Gastrocnemius medialis (tissue), 4 donors: ENCODE measurements around the gene FAM216B. TPM values are rescaled to one million over a fixed set of nuclear protein-coding genes. Genes with fewer than 3 reads are reported as not detected.

ENCODE experiments used
- ATAC-seq, 2 donors: fragments of 150-250 bp; one replicate each; pipeline ENCODE4 v1.9.1; 2016
- DNase-seq, 2 donors: peaks; one replicate each; pipeline ENCODE4 v3.0.0-alpha.2; 2019
- H3K27ac ChIP-seq, 4 donors: fragments of 200-600 bp; sonication (generic); 1 replicate in 1 of 4; 2 replicates in 3 of 4; pipeline ENCODE4 v1.5.1; 2016 to 2018; ENCODE audit warnings: mild to moderate bottlenecking in 2 of 4, moderate library complexity in 1 of 4
- H3K27me3 ChIP-seq, 3 donors: fragments of 200-600 bp; sonication (generic) in 2 of 3; 1 replicate in 1 of 3; 2 replicates in 2 of 3; pipeline versions ENCODE4 v1.5.1 to v1.6.0; 2016 to 2019; ENCODE audit warnings: mild to moderate bottlenecking in 1 of 3, moderate library complexity in 1 of 3
- H3K36me3 ChIP-seq, 2 donors: fragments of 200-600 bp; sonication (generic) in 1 of 2; one replicate each; pipeline ENCODE4 v1.5.1; 2017 to 2018
- H3K4me1 ChIP-seq, 2 donors: fragments of 200-600 bp; sonication (generic) in 1 of 2; one replicate each; pipeline ENCODE4 v1.5.1; 2016 to 2017; ENCODE audit warnings: mild to moderate bottlenecking in 2 of 2
- H3K4me3 ChIP-seq, 4 donors: fragments of 200-600 bp; sonication (generic) in 3 of 4; 1 replicate in 1 of 4; 2 replicates in 3 of 4; pipeline ENCODE4 v1.5.1; 2016 to 2019; ENCODE audit warnings: mild to moderate bottlenecking in 2 of 4
- H3K9me3 ChIP-seq, 3 donors: fragments of 200-600 bp; sonication (generic) in 2 of 3; 1 replicate in 1 of 3; 2 replicates in 2 of 3; pipeline ENCODE4 v1.5.1; 2016 to 2019
- CTCF ChIP-seq, 5 experiments: fragments of 450-650 bp in 3 of 5; fragments of 200-600 bp in 2 of 5; sonication (generic) in 2 of 5; IDR thresholded peaks in 4 of 5; conservative IDR thresholded peaks in 1 of 5; 1 replicate in 4 of 5; 2 replicates in 1 of 5; pipeline ENCODE4 v1.5.1; 2016 to 2019; ENCODE audit warnings: antibody characterized with exemption in 5 of 5, mild to moderate bottlenecking in 3 of 5, moderate library complexity in 3 of 5
- POLR2A ChIP-seq, 2 donors: fragments of 450-650 bp; IDR thresholded peaks; one replicate each; pipeline ENCODE4 v1.6.1; 2017; ENCODE audit warnings: antibody characterized with exemption in 2 of 2, mild to moderate bottlenecking in 2 of 2, moderate library complexity in 2 of 2
- in situ Hi-C, 4 donors: fragments of 200-750 bp; cut with MboI; loops; one replicate each; pipeline versions ENCODE4 v1.15.0 to v1.8.0; 2017; ENCODE audit warnings: low sequenced_read_pairs in 4 of 4
- intact Hi-C: fragments of 100-400 bp; cut with DNase I; formaldehyde crosslinking; loops from one replicate; pipeline ENCODE4 v1.15.1; 2023; ENCODE audit warnings: low total_unique reads
- total RNA-seq, 4 donors: library from RNA; depleted of rRNA; stranded (reverse); fragments of >200 nt; gene quantifications; one replicate each; pipeline versions ENCODE4 v1.1.0 to v1.2.3, GENCODE V29; 2016

The FAM216B gene
- total RNA-seq, 4 donors from 2014 or later: not detected

GRCh38 chr13:42820451-42820850 is 39.1 kb downstream of the FAM216B start:
- no peak for ATAC-seq
- TF ChIP-seq POLR2A (IDR thresholded peaks at IDR 0.05) (no peak), CTCF (IDR thresholded peaks at IDR 0.05 in 4 of 5, conservative IDR thresholded peaks at IDR 0.05 in 1 of 5) (no peak)
- intact Hi-C loops (no loop called here), in situ Hi-C loops (no loop called here)
- H3K36me3 ChIP-seq: no peaks in the 10 kb centered on the region
- no peaks in the 10 kb centered on the region for H3K4me1 ChIP-seq
- H3K9me3 ChIP-seq: no peaks in the 10 kb centered on the region
- no peak overlapping the region for H3K4me3 ChIP-seq
- no peak overlapping the region for H3K27ac ChIP-seq
- H3K27me3 ChIP-seq: no peaks in the 10 kb centered on the region
- DNase-seq: no peak

- intact Hi-C loops (no loop called here), in situ Hi-C loops (no loop called here)
- Histone ChIP-seq H3K27ac (no peak overlapping the region), H3K4me3 (no peak overlapping the region), H3K4me1 (no peaks in the 10 kb centered on the region), H3K9me3 (no peaks in the 10 kb centered on the region), H3K36me3 (no peaks in the 10 kb centered on the region), H3K27me3 (no peaks in the 10 kb centered on the region)
- no peak for TF ChIP-seq POLR2A (IDR thresholded peaks at IDR 0.05)
- no peak for TF ChIP-seq CTCF (IDR thresholded peaks at IDR 0.05 in 4 of 5, conservative IDR thresholded peaks at IDR 0.05 in 1 of 5)
- ATAC-seq (no peak), DNase-seq (no peak)
Measured at GRCh38 chr13:42821437-42821836, 40.1 kb downstream of the FAM216B start.

GRCh38 chr13:42832341-42833096 is 51.1 kb downstream of the FAM216B start:
- no peak for ATAC-seq
- intact Hi-C loops (no loop called here), in situ Hi-C loops (no loop called here)
- DNase-seq: no peak
- no peak overlapping the region for H3K27ac ChIP-seq
- H3K9me3 ChIP-seq: no peaks in the 10 kb centered on the region
- H3K27me3 ChIP-seq: no peaks in the 10 kb centered on the region
- H3K4me3 ChIP-seq: no peak overlapping the region
- no peak for TF ChIP-seq CTCF (IDR thresholded peaks at IDR 0.05 in 4 of 5, conservative IDR thresholded peaks at IDR 0.05 in 1 of 5)
- TF ChIP-seq POLR2A (IDR thresholded peaks at IDR 0.05): no peak
- no peaks in the 10 kb centered on the region for H3K4me1 ChIP-seq
- H3K36me3 ChIP-seq: no peaks in the 10 kb centered on the region

- H3K36me3 ChIP-seq: no peaks in the 10 kb centered on the region
- H3K27me3 ChIP-seq: no peaks in the 10 kb centered on the region
- no peak overlapping the region for H3K4me3 ChIP-seq
- intact Hi-C loops (no loop called here), in situ Hi-C loops (no loop called here)
- TF ChIP-seq POLR2A (IDR thresholded peaks at IDR 0.05): no peak
- no peak for TF ChIP-seq CTCF (IDR thresholded peaks at IDR 0.05 in 4 of 5, conservative IDR thresholded peaks at IDR 0.05 in 1 of 5)
- H3K27ac ChIP-seq: no peak overlapping the region
- no peaks in the 10 kb centered on the region for H3K4me1 ChIP-seq
- DNase-seq (no peak), ATAC-seq (no peak)
- H3K9me3 ChIP-seq: no peaks in the 10 kb centered on the region
Measured at GRCh38 chr13:42834946-42835345, 53.6 kb downstream of the FAM216B start.
